ENCODE results near the gene SNX25. TPM values are rescaled to one million over a fixed set of nuclear protein-coding genes. Genes with fewer than 3 reads are reported as not detected.

The SNX25 gene
- total and polyA plus RNA-seq, 2 of the 13 experiments (the other 11 are each of a cell fraction or from before 2014, with no cell fraction given) = 23.4 to 23.5 TPM

GRCh38 chr4:185225940-185226339 is 16.5 kb downstream of the SNX25 start:
- CTCF ChIA-PET (ENCODE audit: low intra/inter-chr PET ratio, low total read pairs) = no interaction called here
- DNase-seq (ENCODE audit: low spot score) (no peak), ATAC-seq (no peak), FAIRE-seq (no peak)
- WGBS (ENCODE audit: low lambda C conversion rate) = 97% methylated on average over 6 of the region's 6 CpGs
- in situ Hi-C loops (cut with HindIII; ENCODE audit: extremely low pct_ligation_motif_present, low pct_unique_long_range_greater_than_20kb) (no loop called here), intact Hi-C loops (cut with micrococcal nuclease; ENCODE audit: unreplicated experiment) (no loop called here)
- Histone ChIP-seq H3K4me1 (ENCODE audit: insufficient read depth, low read length) (peaks cover 23% of the 10 kb centered on the region), H3K79me2 (ENCODE audit: insufficient read depth, low read length) (peaks cover 69% of the 10 kb centered on the region), H2AFZ (ENCODE audit: low read length) (no peak overlapping the region), H3K4me2 (ENCODE audit: low read depth, low read length) (no peak overlapping the region), H3K27ac (ENCODE audit: extremely low read length, insufficient read depth, low read length) (no peak overlapping the region), H3K4me3 (replicated peaks in 1 of 3; ENCODE audit: insufficient read depth in 1 of 3, low read depth in 2 of 3, low read length in 3 of 3) (no peak overlapping the region), H3K9ac (ENCODE audit: insufficient read depth, low read depth, low read length) (no peak overlapping the region), H3K27me3 (ENCODE audit: control insufficient read depth in 1 of 2, insufficient read depth in 2 of 2, low read length in 2 of 2) (no peaks in the 10 kb centered on the region), H4K20me1 (ENCODE audit: insufficient read depth, low read length) (peaks cover 26% of the 10 kb centered on the region), H3K36me3 (replicated peaks in 1 of 2; ENCODE audit: control insufficient read depth in 1 of 2, insufficient read depth in 2 of 2, low read length in 2 of 2) (peaks cover 2 to 4% of the 10 kb centered on the region in 2 experiments; a peak in 1 of 5 replicates), H3K9me3 (ENCODE audit: low read length) (no peaks in the 10 kb centered on the region)
- POLR2A ChIA-PET = no interaction called here
- no TSS peak for BruUV-seq (replicated peaks)
- TF ChIP-seq ARID3A (IDR thresholded peaks at IDR 0.05; ENCODE audit: low read depth, low read length) (no peak), ZBTB33 (CRISPR knock-in tag; IDR thresholded peaks at IDR 0.05) (peak; percentile 34; the same call in 1 of the 2 replicates), HNF4G (IDR thresholded peaks at IDR 0.05; ENCODE audit: borderline replicate concordance, low read depth, low read length) (no peak), HNF4G (CRISPR knock-in tag; IDR thresholded peaks at IDR 0.05; ENCODE audit: borderline replicate concordance, low read depth) (no peak)

GRCh38 chr4:185227131-185227551 is 17.7 kb downstream of the SNX25 start:
- H3K4me1 ChIP-seq (ENCODE audit: insufficient read depth, low read length) = peaks cover 23% of the 10 kb centered on the region
- BruUV-seq (replicated peaks) = no TSS peak
- H2AFZ ChIP-seq (ENCODE audit: low read length) = no peak overlapping the region
- in situ Hi-C loops (cut with HindIII; ENCODE audit: extremely low pct_ligation_motif_present, low pct_unique_long_range_greater_than_20kb) (no loop called here), intact Hi-C loops (cut with micrococcal nuclease; ENCODE audit: unreplicated experiment) (no loop called here)
- ChIA-PET CTCF (ENCODE audit: low intra/inter-chr PET ratio, low total read pairs) (no interaction called here), POLR2A (no interaction called here)
- no peak overlapping the region for H3K4me2 ChIP-seq (ENCODE audit: low read depth, low read length)
- peaks cover 0 to 4% of the 10 kb centered on the region in 2 experiments; a peak in 1 of 5 replicates for H3K36me3 ChIP-seq (replicated peaks in 1 of 2; ENCODE audit: control insufficient read depth in 1 of 2, insufficient read depth in 2 of 2, low read length in 2 of 2)
- DNase-seq (ENCODE audit: low spot score) = peak; percentile 29
- H3K27me3 ChIP-seq (ENCODE audit: control insufficient read depth in 1 of 2, insufficient read depth in 2 of 2, low read length in 2 of 2) = no peaks in the 10 kb centered on the region
- no peak overlapping the region for H3K27ac ChIP-seq (ENCODE audit: extremely low read length, insufficient read depth, low read length)
- no peak overlapping the region for H3K9ac ChIP-seq (ENCODE audit: insufficient read depth, low read depth, low read length)
- peak; percentile 73 for FAIRE-seq
- no peaks in the 10 kb centered on the region for H3K9me3 ChIP-seq (ENCODE audit: low read length)
- WGBS (ENCODE audit: low lambda C conversion rate) = 50% methylated on average over 4 of the region's 4 CpGs
- peaks cover 23% of the 10 kb centered on the region for H4K20me1 ChIP-seq (ENCODE audit: insufficient read depth, low read length)
- H3K4me3 ChIP-seq (replicated peaks in 1 of 3; ENCODE audit: insufficient read depth in 1 of 3, low read depth in 2 of 3, low read length in 3 of 3) = no peak overlapping the region
- peaks cover 64% of the 10 kb centered on the region for H3K79me2 ChIP-seq (ENCODE audit: insufficient read depth, low read length)
- peak; percentile 90 for ATAC-seq
- no peak for TF ChIP-seq ZFAT (CRISPR knock-in tag; conservative IDR thresholded peaks at IDR 0.05)
- TF ChIP-seq ZNF7 (CRISPR knock-in tag; IDR thresholded peaks at IDR 0.05) = 0 out of 2 replicates have a peak, but pooled peaks have one; percentile 53
- TF ChIP-seq RAD21 (CRISPR knock-in tag; IDR thresholded peaks at IDR 0.05) = 0 out of 2 replicates have a peak, but pooled peaks have one; percentile 31
- 0 out of 2 replicates have a peak, but pooled peaks have one; percentile 7 for TF ChIP-seq SMC3 (IDR thresholded peaks at IDR 0.05; ENCODE audit: low read length)
- no peak for TF ChIP-seq ZNF672 (CRISPR knock-in tag; IDR thresholded peaks at IDR 0.05)
- no peak for TF ChIP-seq ZNF589 (CRISPR knock-in tag; conservative IDR thresholded peaks at IDR 0.05)
- peak; percentile 44 for TF ChIP-seq STAG1 (CRISPR knock-in tag; IDR thresholded peaks at IDR 0.05)
- peak; percentile 57 for TF ChIP-seq CTCF (CRISPR knock-in tag; IDR thresholded peaks at IDR 0.05)
